HepG2 (cell line): ENCODE measurements around the gene SLC2A5. TPM values are rescaled to one million over a fixed set of nuclear protein-coding genes. Genes with fewer than 3 reads are reported as not detected.

Source experiments
- ATAC-seq: fragments of 200-7000 bp; cut with Tn5 transposase; 3 replicates; pipeline ENCODE4 v1.9.1; 2020; ENCODE audit warnings: mild to moderate bottlenecking, moderate library complexity
- BruUV-seq: library from RNA; stranded (reverse); fragments of 400-500 nt; replicated peaks from 2 replicates; lab custom pipeline; 2021; lab: Mats Ljungman, UMichigan
- CTCF ChIA-PET: fragments of 300-600 bp; formaldehyde crosslinking; extraction: SDS; loops from one replicate; lab custom pipeline; 2021; ENCODE audit warnings: low total read pairs, inconsistent platforms, low intra/inter-chr PET ratio; lab: Yijun Ruan, JAX
- POLR2A ChIA-PET: fragments of 350-600 bp; sonication (Branson Sonifier 250); formaldehyde crosslinking; loops from one replicate; lab custom pipeline; 2020; ENCODE audit warnings: antibody characterized with exemption, inconsistent platforms; lab: Yijun Ruan, JAX
- DNase-seq: peaks from one replicate; pipeline ENCODE4 v3.0.0-alpha.2; 2015; ENCODE audit warnings: low spot score
- FAIRE-seq: peaks from 3 replicates; lab custom pipeline; 2011; peaks lifted over from hg19 to GRCh38; lab: Jason Lieb, UNC
- H2AFZ ChIP-seq: one replicate; pipeline ENCODE4 v1.6.1; 2011; ENCODE audit warnings: low read length, inconsistent platforms
- H3K27ac ChIP-seq: fragments of 300-600 bp; 3 replicates; pipeline ENCODE4 v1.8.0; 2011; ENCODE audit warnings: mixed run types, mild to moderate bottlenecking, mixed read lengths, low read length, inconsistent platforms; ENCODE audit not compliant: insufficient read depth; ENCODE audit errors: extremely low read length
- H3K27me3 ChIP-seq, 2 experiments: fragments of 200-600 bp in 1 of 2; 2 replicates in 1 of 2; 3 replicates in 1 of 2; pipeline versions ENCODE4 v1.6.0 to v1.8.0; 2011; ENCODE audit warnings: low read length in 2 of 2, mild to moderate bottlenecking in 2 of 2, moderate library complexity in 2 of 2, inconsistent platforms in 1 of 2; ENCODE audit not compliant: insufficient read depth in 2 of 2, control insufficient read depth in 1 of 2
- H3K36me3 ChIP-seq, 2 experiments: fragments of 200-600 bp in 1 of 2; replicated peaks in 1 of 2; 2 replicates in 1 of 2; 3 replicates in 1 of 2; pipeline versions ENCODE4 v1.5.1 to v1.8.0; 2011; ENCODE audit warnings: low read length in 2 of 2, inconsistent platforms in 1 of 2; ENCODE audit not compliant: insufficient read depth in 2 of 2, control insufficient read depth in 1 of 2
- H3K4me1 ChIP-seq: 2 replicates; pipeline ENCODE4 v1.5.1; 2012; ENCODE audit warnings: low read length, inconsistent platforms; ENCODE audit not compliant: insufficient read depth
- H3K4me2 ChIP-seq: 2 replicates; pipeline ENCODE4 v1.6.0; 2011; ENCODE audit warnings: low read depth, low read length, inconsistent platforms
- H3K4me3 ChIP-seq, 3 experiments: fragments of 200-600 bp in 1 of 3; sonication (generic), shearing (Covaris generic) in 1 of 3; replicated peaks in 1 of 3; 2 replicates each; pipeline ENCODE4 v1.5.1; 2011 to 2016; ENCODE audit warnings: low read length in 3 of 3, inconsistent platforms in 2 of 3, low read depth in 2 of 3, mild to moderate bottlenecking in 2 of 3, control low read depth in 1 of 3, mixed read lengths in 1 of 3; ENCODE audit not compliant: insufficient read depth in 1 of 3
- H3K79me2 ChIP-seq: one replicate; pipeline ENCODE4 v1.6.1; 2011; ENCODE audit warnings: low read length, inconsistent platforms; ENCODE audit not compliant: insufficient read depth
- H3K9ac ChIP-seq: 2 replicates; pipeline ENCODE4 v1.6.0; 2011; ENCODE audit warnings: mild to moderate bottlenecking, low read depth, low read length, inconsistent platforms; ENCODE audit not compliant: insufficient read depth
- H3K9me3 ChIP-seq: 2 replicates; pipeline ENCODE4 v1.5.1; 2012; ENCODE audit warnings: mild to moderate bottlenecking, low read length
- H4K20me1 ChIP-seq: 2 replicates; pipeline ENCODE4 v1.6.0; 2011; ENCODE audit warnings: inconsistent platforms, mild to moderate bottlenecking, low read length, moderate library complexity; ENCODE audit not compliant: insufficient read depth
- FOXM1 ChIP-seq: sonication (generic); formaldehyde crosslinking; IDR thresholded peaks from 2 replicates; pipeline ENCODE4 v1.5.0; 2020; ENCODE audit warnings: missing genetic modification reagents
- HDAC1 ChIP-seq: sonication (generic); formaldehyde crosslinking; IDR thresholded peaks from 2 replicates; pipeline ENCODE4 v1.5.1; 2020; ENCODE audit warnings: mild to moderate bottlenecking, missing genetic modification reagents
- NCOA1 ChIP-seq: sonication (generic); formaldehyde crosslinking; IDR thresholded peaks from 2 replicates; pipeline ENCODE4 v1.9.0; 2021; ENCODE audit warnings: missing genetic modification reagents
- NFE2L1 ChIP-seq: sonication (generic); formaldehyde crosslinking; IDR thresholded peaks from 2 replicates; pipeline ENCODE4 v1.4.0; 2020; ENCODE audit warnings: missing genetic modification reagents, mild to moderate bottlenecking, borderline replicate concordance
- NFKBIZ ChIP-seq: IDR thresholded peaks from 2 replicates; pipeline ENCODE4 v1.6.1; 2018; ENCODE audit warnings: missing genetic modification reagents, missing compliant biosample characterization
- NR2C2 ChIP-seq: sonication (generic); formaldehyde crosslinking; IDR thresholded peaks from 2 replicates; pipeline ENCODE4 v1.4.0; 2020; ENCODE audit warnings: missing genetic modification reagents, mild to moderate bottlenecking, moderate library complexity, borderline replicate concordance
- SSRP1 ChIP-seq: IDR thresholded peaks from 2 replicates; pipeline ENCODE4 v1.6.1; 2016; ENCODE audit warnings: control low read depth
- TBX3 ChIP-seq: fragments of 450-650 bp; IDR thresholded peaks from 2 replicates; pipeline ENCODE4 v1.6.1; 2017; ENCODE audit warnings: antibody characterized with exemption, mild to moderate bottlenecking, inconsistent platforms, borderline replicate concordance
- ZBTB8A ChIP-seq: sonication (generic); formaldehyde crosslinking; IDR thresholded peaks from 2 replicates; pipeline ENCODE4 v1.4.0; 2020; ENCODE audit warnings: mild to moderate bottlenecking, low read depth, missing genetic modification reagents, borderline replicate concordance
- ZNF556 ChIP-seq: sonication (generic); formaldehyde crosslinking; IDR thresholded peaks from 2 replicates; pipeline ENCODE4 v1.4.0; 2020; ENCODE audit warnings: mild to moderate bottlenecking, missing genetic modification reagents, borderline replicate concordance
- ZNF761 ChIP-seq: sonication (generic); formaldehyde crosslinking; conservative IDR thresholded peaks from 2 replicates; pipeline ENCODE4 v1.4.0; 2020; ENCODE audit warnings: mild to moderate bottlenecking, missing genetic modification reagents
- WGBS: methylation state at CpG from one replicate; pipeline ENCODE4 v1.1.6; 2017; ENCODE audit warnings: low lambda C conversion rate; 5-methylcytosine and 5-hydroxymethylcytosine counted together
- in situ Hi-C: cut with HindIII; loops from 2 replicates; pipeline ENCODE4 v1.10.0; 2017; ENCODE audit warnings: low pct_unique_long_range_greater_than_20kb; ENCODE audit not compliant: extremely low pct_ligation_motif_present
- intact Hi-C: fragments of 100-400 bp; cut with micrococcal nuclease; formaldehyde crosslinking; loops from one replicate; pipeline ENCODE4 v1.10.0; 2022; ENCODE audit not compliant: unreplicated experiment
- polyA plus RNA-seq, 8 experiments: library from polyadenylated mRNA; depleted of rRNA in 3 of 8; stranded (reverse) in 7 of 8; unstranded in 1 of 8; fragments of >200 nt; fragmentation: Illumina TruSeq in 4 of 8; extraction: Trizol in 4 of 8; gene quantifications; 2 replicates each; pipeline versions ENCODE4 v1.2.1 to v1.2.3, GENCODE V29; 2011 to 2016; ENCODE audit warnings: low read depth in 4 of 8, missing spikeins in 1 of 8, mixed read lengths in 1 of 8; ENCODE audit not compliant: insufficient read depth in 1 of 8
- total RNA-seq, 5 experiments: library from RNA; depleted of rRNA; stranded (reverse); fragments of >200 nt; fragmentation: Illumina TruSeq; extraction: Trizol; gene quantifications; 2 replicates each; pipeline ENCODE4 v1.2.3, GENCODE V29; 2016; ENCODE audit warnings: low read depth in 1 of 5
- TF ChIP-seq, protein P1 (sequence below): sonication (generic); formaldehyde crosslinking; IDR thresholded peaks from 2 replicates; pipeline ENCODE4 v1.8.1; 2023; ENCODE audit warnings: mild to moderate bottlenecking, inconsistent platforms, moderate library complexity, missing genetic modification reagents, borderline replicate concordance

The SLC2A5 gene
- total and polyA plus RNA-seq, 2 of the 13 experiments (the other 11 are each of a cell fraction or from before 2014, with no cell fraction given): 0.04 to 0.54 TPM

DNA sequence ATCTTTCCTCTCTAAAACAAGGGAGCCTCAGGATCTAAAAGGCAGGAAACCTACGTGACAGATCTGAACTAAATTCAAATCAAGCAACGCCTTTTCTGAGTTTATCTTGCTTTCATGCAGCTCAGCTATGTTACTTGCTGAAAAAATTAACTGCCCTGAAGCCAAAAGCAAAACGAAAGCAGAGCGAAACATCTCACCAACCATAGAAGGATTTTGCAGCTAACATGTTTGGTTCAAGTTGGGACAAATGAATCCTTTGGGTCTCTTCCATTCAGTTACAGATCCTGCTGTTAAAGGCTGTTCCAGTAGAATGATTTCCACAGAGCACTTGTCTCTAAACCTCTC, 482 bp downstream of the SLC2A5 start:
- peak overlapping the region; percentile 64 for H2AFZ ChIP-seq
- ChIA-PET POLR2A (no interaction called here), CTCF (no interaction called here)
- H3K79me2 ChIP-seq: no peaks in the 10 kb centered on the region
- no peaks in the 10 kb centered on the region for H3K36me3 ChIP-seq
- 20% methylated on average over 4 of the region's 4 CpGs for WGBS
- peaks cover 2 to 9% of the 10 kb centered on the region in 2 experiments; a peak in 4 of 5 replicates for H3K27me3 ChIP-seq
- in situ Hi-C loops: no loop called here
- intact Hi-C loops: no loop called here
- no TSS peak for BruUV-seq
- no peak overlapping the region for H3K27ac ChIP-seq
- H3K4me2 ChIP-seq: peak overlapping the region; percentile 61
- DNase-seq (no peak), ATAC-seq (no peak; the same call in 2 of the 3 replicates), FAIRE-seq (no peak)
- H3K4me3 ChIP-seq: peak overlapping the region in 1 of 3 experiments; percentile 12; a peak in 1 of 6 replicates
- no peak for TF ChIP-seq HDAC1 (CRISPR knock-in tag)
- H3K9me3 ChIP-seq: no peaks in the 10 kb centered on the region
- H3K9ac ChIP-seq: no peak overlapping the region
- peaks cover 57% of the 10 kb centered on the region for H3K4me1 ChIP-seq
- no peaks in the 10 kb centered on the region for H4K20me1 ChIP-seq

DNA sequence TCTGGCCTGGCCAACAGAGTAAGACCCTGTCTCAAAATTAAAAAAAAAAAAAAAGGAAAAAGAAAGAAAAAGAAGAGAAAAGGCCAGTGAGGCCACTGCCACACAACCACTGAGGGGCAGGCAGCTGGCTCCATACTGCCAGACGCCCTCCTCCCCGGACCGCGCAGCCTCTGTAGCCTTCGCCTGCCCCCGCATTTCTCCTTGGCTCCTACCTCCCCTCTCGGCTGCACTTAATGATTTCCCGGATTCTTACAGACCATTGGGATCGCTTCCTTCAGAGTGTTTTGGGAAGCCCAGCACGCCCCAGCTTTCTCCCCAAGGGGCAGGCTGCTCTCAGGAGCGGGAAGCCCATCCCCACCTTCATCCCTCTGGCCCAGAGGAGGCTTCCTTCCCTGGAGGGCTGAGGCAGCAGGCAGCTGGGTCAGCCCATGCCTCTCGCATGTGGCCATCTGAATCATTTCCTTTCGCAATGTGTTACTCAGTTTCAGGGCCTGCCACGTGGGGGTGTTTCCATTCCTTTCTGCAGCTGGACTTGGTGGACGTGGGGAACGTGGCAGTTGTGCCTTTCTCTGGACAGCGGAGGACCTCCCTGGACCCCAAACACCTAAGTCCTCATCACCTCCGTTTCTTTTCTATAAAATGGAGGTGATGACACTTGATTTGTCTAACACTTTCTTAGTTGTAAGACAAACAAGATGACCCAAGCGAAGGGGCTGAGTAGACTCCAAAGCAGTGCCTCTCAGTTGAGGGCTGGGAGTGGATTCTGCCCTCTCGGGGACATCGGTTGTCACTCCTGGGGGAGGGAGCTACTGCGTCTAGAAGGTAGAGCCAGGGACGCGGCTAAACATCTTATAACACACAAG, 2.3 kb downstream of the SLC2A5 start:
- no TSS peak for BruUV-seq
- CTCF ChIA-PET: no interaction called here
- FAIRE-seq: no peak
- TF ChIP-seq, protein P1, sequence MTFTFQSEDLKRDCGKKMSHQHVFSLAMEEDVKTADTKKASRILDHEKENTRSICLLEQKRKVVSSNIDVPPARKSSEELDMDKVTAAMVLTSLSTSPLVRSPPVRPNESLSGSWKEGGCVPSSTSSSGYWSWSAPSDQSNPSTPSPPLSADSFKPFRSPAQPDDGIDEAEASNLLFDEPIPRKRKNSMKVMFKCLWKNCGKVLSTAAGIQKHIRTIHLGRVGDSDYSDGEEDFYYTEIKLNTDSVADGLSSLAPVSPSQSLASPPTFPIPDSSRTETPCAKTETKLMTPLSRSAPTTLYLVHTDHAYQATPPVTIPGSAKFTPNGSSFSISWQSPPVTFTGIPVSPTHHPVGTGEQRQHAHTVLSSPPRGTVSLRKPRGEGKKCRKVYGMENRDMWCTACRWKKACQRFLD (CRISPR knock-in tag): no peak
- TF ChIP-seq TBX3 (no peak), FOXM1 (CRISPR knock-in tag) (no peak), ZNF761 (CRISPR knock-in tag) (no peak), NFE2L1 (CRISPR knock-in tag) (no peak), NR2C2 (CRISPR knock-in tag) (no peak), NCOA1 (no peak), NFKBIZ (CRISPR knock-in tag) (no peak), ZBTB8A (no peak), ZNF556 (CRISPR knock-in tag) (no peak), SSRP1 (no peak)

More for the DNA sequence above, 2.3 kb downstream of the SLC2A5 start:
- POLR2A ChIA-PET: no interaction called here
- H3K4me1 ChIP-seq: peaks cover 62% of the 10 kb centered on the region
- peak; percentile 67 for ATAC-seq
- no peaks in the 10 kb centered on the region for H3K9me3 ChIP-seq
- no peaks in the 10 kb centered on the region for H4K20me1 ChIP-seq
- peaks cover 2% of the 10 kb centered on the region in 2 experiments; a peak in 2 of 5 replicates for H3K27me3 ChIP-seq
- no peak overlapping the region for H2AFZ ChIP-seq
- peak; percentile 31 for DNase-seq
- H3K4me3 ChIP-seq: no peak overlapping the region
- 56% methylated on average over 24 of the region's 24 CpGs for WGBS
- intact Hi-C loops: no loop called here
- H3K9ac ChIP-seq: no peak overlapping the region
- H3K79me2 ChIP-seq: no peaks in the 10 kb centered on the region
- no peaks in the 10 kb centered on the region for H3K36me3 ChIP-seq
- no peak overlapping the region for H3K4me2 ChIP-seq
- H3K27ac ChIP-seq: no peak overlapping the region
- in situ Hi-C loops: no loop called here
